OCI-LY7 (cell line): ENCODE data around the gene CD274. TPM values are rescaled to one million over a fixed set of nuclear protein-coding genes. Genes with fewer than 3 reads are reported as not detected.

Experiments
- BruUV-seq: library from RNA; stranded (reverse); fragments of 400-500 nt; replicated peaks from 2 replicates; lab custom pipeline; 2021; lab: Mats Ljungman, UMichigan
- CTCF ChIA-PET: fragments of 300-600 bp; sonication (Branson Sonifier 250); formaldehyde crosslinking; loops from one replicate; lab custom pipeline; 2022; ENCODE audit warnings: antibody characterized with exemption; ENCODE audit not compliant: unreplicated experiment; lab: Charles Lee
- POLR2A ChIA-PET: fragments of 300-600 bp; sonication (Branson Sonifier 250); formaldehyde crosslinking; loops from one replicate; lab custom pipeline; 2022; ENCODE audit warnings: antibody characterized with exemption; lab: Charles Lee
- DNase-seq: peaks from one replicate; pipeline ENCODE4 v3.0.0-alpha.2; 2015; ENCODE audit warnings: low spot score
- H2AFZ ChIP-seq: fragments of 200-600 bp; sonication (generic), shearing (Covaris generic); 2 replicates; pipeline ENCODE4 v1.6.1; 2014; ENCODE audit warnings: mild to moderate bottlenecking, antibody characterized with exemption, low read length, moderate library complexity
- H3K27ac ChIP-seq: fragments of 200-600 bp; sonication (generic); 2 replicates; pipeline ENCODE4 v1.5.1; 2014; ENCODE audit warnings: mixed run types, low read depth, mild to moderate bottlenecking, moderate library complexity, low read length, inconsistent platforms; ENCODE audit not compliant: poor library complexity, severe bottlenecking
- H3K36me3 ChIP-seq: fragments of 200-600 bp; sonication (generic); 2 replicates; pipeline ENCODE4 v1.6.1; 2014; ENCODE audit warnings: mild to moderate bottlenecking, antibody characterized with exemption, low read length, moderate library complexity, mixed read lengths; ENCODE audit not compliant: insufficient read depth
- H3K4me1 ChIP-seq: fragments of 200-600 bp; sonication (generic); 2 replicates; pipeline ENCODE4 v1.5.1; 2014; ENCODE audit warnings: mild to moderate bottlenecking, low read length; ENCODE audit not compliant: insufficient read depth, poor library complexity, severe bottlenecking
- H3K4me2 ChIP-seq: fragments of 200-600 bp; sonication (generic); 2 replicates; pipeline ENCODE4 v1.6.1; 2014; ENCODE audit warnings: mild to moderate bottlenecking, low read length
- H3K4me3 ChIP-seq: fragments of 200-600 bp; sonication (generic); 2 replicates; pipeline ENCODE4 v1.5.1; 2014; ENCODE audit warnings: mild to moderate bottlenecking, low read depth, low read length; ENCODE audit not compliant: poor library complexity, severe bottlenecking
- H3K79me2 ChIP-seq: fragments of 200-600 bp; sonication (generic); 2 replicates; pipeline ENCODE4 v1.6.1; 2016; ENCODE audit warnings: low read depth, mild to moderate bottlenecking, low read length, moderate library complexity, mixed read lengths; ENCODE audit not compliant: insufficient read depth
- H3K9me2 ChIP-seq: fragments of 200-600 bp; sonication (generic); 2 replicates; pipeline ENCODE4 v1.6.1; 2016; ENCODE audit warnings: mild to moderate bottlenecking, low read length, mixed read lengths; ENCODE audit not compliant: insufficient read depth
- H3K9me3 ChIP-seq: fragments of 200-600 bp; sonication (generic); 2 replicates; pipeline ENCODE4 v1.6.1; 2014; ENCODE audit warnings: mild to moderate bottlenecking, mixed run types, low read length, mixed read lengths
- H4K20me1 ChIP-seq: fragments of 200-600 bp; sonication (generic); 2 replicates; pipeline ENCODE4 v1.6.1; 2014; ENCODE audit warnings: mild to moderate bottlenecking, antibody characterized with exemption, low read length, moderate library complexity, mixed read lengths; ENCODE audit not compliant: insufficient read depth
- CTCF ChIP-seq: fragments of 200-600 bp; sonication (generic); conservative IDR thresholded peaks from 2 replicates; pipeline ENCODE4 v1.5.1; 2014; ENCODE audit warnings: mild to moderate bottlenecking, antibody characterized with exemption, low read length, moderate library complexity, mixed read lengths
- EZH2phosphoT487 ChIP-seq: fragments of 200-600 bp; sonication (generic); IDR thresholded peaks from 2 replicates; pipeline ENCODE4 v1.6.1; 2018; ENCODE audit warnings: low read depth, borderline replicate concordance, mild to moderate bottlenecking, mixed run types, antibody characterized with exemption, low read length, moderate library complexity, mixed read lengths
- intact Hi-C: fragments of 100-400 bp; cut with micrococcal nuclease; formaldehyde crosslinking; loops from one replicate; pipeline ENCODE4 v1.10.0; 2022; ENCODE audit not compliant: unreplicated experiment
- total RNA-seq, 2 experiments: library from RNA; depleted of rRNA in 1 of 2; stranded (reverse); fragments of >200 nt in 1 of 2; shearing (Covaris generic) in 1 of 2; gene quantifications; 2 replicates each; pipeline ENCODE4 v1.2.3, GENCODE V29; 2014 to 2022

The CD274 gene
- total RNA-seq, 2 experiments from 2014 or later = 0.15 to 0.57 TPM

- DNase-seq = no peak
- Histone ChIP-seq H3K36me3 (no peaks in the 10 kb centered on the region), H2AFZ (no peak overlapping the region), H3K9me2 (no peaks in the 10 kb centered on the region), H3K9me3 (no peaks in the 10 kb centered on the region), H3K4me3 (no peak overlapping the region), H4K20me1 (no peaks in the 10 kb centered on the region), H3K27ac (no peak overlapping the region), H3K4me2 (no peak overlapping the region), H3K4me1 (no peaks in the 10 kb centered on the region), H3K79me2 (no peaks in the 10 kb centered on the region)
- intact Hi-C loops = no loop called here
- no peak for TF ChIP-seq EZH2phosphoT487
- no peak for TF ChIP-seq CTCF
- ChIA-PET CTCF (no interaction called here), POLR2A (no interaction called here)
- BruUV-seq = no TSS peak
Observed at GRCh38 chr9:5516453-5517220, 66.3 kb downstream of the CD274 start.

- BruUV-seq = no TSS peak
- POLR2A ChIA-PET = interaction anchor here (0.7 to 1.3 kb wide), 6 partner anchors 11 to 68 kb away, joined by 3 to 5 read pairs (median 4); partner anchors contain the start of gene CD274
- H3K27ac ChIP-seq = no peak overlapping the region
Observed at GRCh38 chr9:5518171-5518936, 68.0 kb downstream of the CD274 start.

More at GRCh38 chr9:5518171-5518936, 68.0 kb downstream of the CD274 start:
- DNase-seq = no peak
- Histone ChIP-seq H3K79me2 (no peaks in the 10 kb centered on the region), H3K4me3 (no peak overlapping the region), H3K9me2 (no peaks in the 10 kb centered on the region), H3K36me3 (no peaks in the 10 kb centered on the region), H3K4me1 (no peaks in the 10 kb centered on the region), H3K4me2 (no peak overlapping the region), H3K9me3 (no peaks in the 10 kb centered on the region), H2AFZ (no peak overlapping the region), H4K20me1 (no peaks in the 10 kb centered on the region)
- CTCF ChIA-PET = no interaction called here
- intact Hi-C loops = no loop called here
- TF ChIP-seq CTCF = no peak
- no peak for TF ChIP-seq EZH2phosphoT487
